Endodermal cell (in vitro differentiated cells): ENCODE measurements around the gene ATRN. TPM values are rescaled to one million over a fixed set of nuclear protein-coding genes. Genes with fewer than 3 reads are reported as not detected.
"Not testable (repeated sequence)": the region's sequence is repeated elsewhere in the genome, so short reads cannot be mapped to it uniquely, and the experiment has no call there.

Source experiments
- DNase-seq: peaks from one replicate; pipeline ENCODE4 v3.0.0-alpha.2; 2017
- H3K27ac ChIP-seq: 2 replicates; pipeline ENCODE4 v1.5.1; 2013; ENCODE audit warnings: mild to moderate bottlenecking, low read depth, low read length, moderate library complexity
- H3K27me3 ChIP-seq: 2 replicates; pipeline ENCODE4 v1.6.1; 2013; ENCODE audit warnings: mild to moderate bottlenecking, low read length, moderate library complexity; ENCODE audit not compliant: insufficient read depth, control insufficient read depth, poor library complexity, severe bottlenecking
- H3K36me3 ChIP-seq: 2 replicates; pipeline ENCODE4 v1.7.0; 2013; ENCODE audit warnings: mild to moderate bottlenecking, low read length, moderate library complexity; ENCODE audit not compliant: control insufficient read depth, insufficient read depth
- H3K4me1 ChIP-seq: one replicate; pipeline ENCODE4 v1.7.0; 2013; ENCODE audit warnings: low read length; ENCODE audit not compliant: control insufficient read depth, insufficient read depth
- H3K4me3 ChIP-seq: 2 replicates; pipeline ENCODE4 v1.5.1; 2013; ENCODE audit warnings: mild to moderate bottlenecking, low read length, moderate library complexity
- H3K9ac ChIP-seq: 2 replicates; pipeline ENCODE4 v1.6.1; 2013; ENCODE audit warnings: mild to moderate bottlenecking, low read length, moderate library complexity; ENCODE audit not compliant: poor library complexity, severe bottlenecking; ENCODE audit errors: extremely low read depth
- H3K9me3 ChIP-seq: 2 replicates; pipeline ENCODE4 v1.6.1; 2013; ENCODE audit warnings: mild to moderate bottlenecking, low read length, moderate library complexity; ENCODE audit not compliant: control insufficient read depth
- H3K27ac Mint-ChIP-seq: 2 replicates; pipeline ENCODE4 v1.8.0; 2020; ENCODE audit warnings: mixed read lengths
- H3K27me3 Mint-ChIP-seq: 2 replicates; pipeline ENCODE4 v1.8.0; 2021; ENCODE audit warnings: mild to moderate bottlenecking, mixed read lengths; ENCODE audit not compliant: insufficient read depth
- H3K36me3 Mint-ChIP-seq: 2 replicates; pipeline ENCODE4 v1.8.0; 2020; ENCODE audit warnings: low read depth, mixed read lengths
- H3K4me1 Mint-ChIP-seq: 2 replicates; pipeline ENCODE4 v1.8.0; 2020; ENCODE audit warnings: mixed read lengths
- H3K4me3 Mint-ChIP-seq: 2 replicates; pipeline ENCODE4 v1.8.0; 2020; ENCODE audit warnings: mild to moderate bottlenecking, moderate library complexity, mixed read lengths
- H3K9me3 Mint-ChIP-seq: 2 replicates; pipeline ENCODE4 v1.8.0; 2020; ENCODE audit warnings: mild to moderate bottlenecking, mixed read lengths
- WGBS, 2 experiments: methylation state at CpG; one replicate each; pipeline versions ENCODE4 v1.1.5 to v1.1.7; 2013; ENCODE audit warnings: missing lambda C conversion rate in 2 of 2, mixed read lengths in 1 of 2; ENCODE audit not compliant: insufficient coverage in 1 of 2, insufficient read length in 1 of 2; 5-methylcytosine and 5-hydroxymethylcytosine counted together
- total RNA-seq, 2 donors: library from RNA; stranded (reverse); fragmentation: NEBNext Ultra II Directional in 1 of 2; extraction: Animal tissue kit (Norgen Biotek cat#: 25700) in 1 of 2; gene quantifications; 2 replicates in 1 of 2; 3 replicates in 1 of 2; pipeline ENCODE4 v1.2.1, GENCODE V29; 2021
- TF ChIP-seq, protein P1 (sequence below): fragments of 200-600 bp; sonication (generic); conservative IDR thresholded peaks from 2 replicates; pipeline ENCODE4 v1.5.0; 2021; ENCODE audit warnings: antibody characterized with exemption, mild to moderate bottlenecking

Gene ATRN
- total RNA-seq, 2 donors from 2014 or later, result 27.4 to 31.2 TPM

DNA sequence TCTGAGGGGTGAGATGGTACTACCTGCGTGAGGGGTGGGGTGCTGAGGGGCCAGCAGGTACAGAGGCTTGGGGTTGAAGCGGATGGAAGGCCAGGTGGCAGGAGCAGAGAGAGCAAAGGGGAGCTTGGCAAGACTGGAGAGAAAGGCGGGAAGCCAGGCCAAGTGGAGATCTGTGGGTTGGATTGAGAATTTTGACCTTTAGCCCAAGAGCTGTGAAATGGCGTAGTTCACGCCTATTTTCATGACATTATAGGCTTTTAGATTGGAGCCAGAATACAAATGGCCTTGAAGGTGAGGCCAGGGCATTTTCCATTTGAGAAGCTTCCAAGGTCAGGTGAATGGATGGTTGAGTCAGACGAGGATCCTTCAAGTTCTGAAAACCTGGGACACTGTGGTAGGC, 2.5 kb downstream of the ATRN start:
- no peak for DNase-seq

DNA sequence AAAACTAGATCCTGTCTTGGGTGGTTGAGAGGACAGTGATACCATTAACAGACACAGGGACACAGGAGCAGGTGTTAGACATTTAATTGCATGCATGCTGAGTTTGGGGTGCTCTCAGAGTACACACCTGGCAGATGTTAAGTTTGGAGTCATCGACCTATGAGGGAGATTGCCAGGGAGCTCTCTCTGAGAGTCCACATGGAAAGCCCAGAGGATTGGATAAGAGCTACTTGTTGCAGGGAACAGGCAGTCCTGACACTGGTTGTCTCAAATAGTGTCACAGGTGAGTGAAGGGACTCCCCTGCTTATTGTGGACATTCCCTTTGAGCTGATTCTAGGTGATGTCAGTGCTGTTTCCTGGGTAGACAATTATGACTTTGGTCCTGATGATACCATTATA, 3.1 kb downstream of the ATRN start:
- H3K9me3 ChIP-seq, result no peaks in the 10 kb centered on the region
- H3K27ac ChIP-seq, result no peak overlapping the region
- Mint-ChIP-seq H3K27ac (no peak overlapping the region), H3K4me1 (peaks cover 23% of the 10 kb centered on the region), H3K9me3 (no peaks in the 10 kb centered on the region), H3K4me3 (no peak overlapping the region), H3K27me3 (peaks cover 25% of the 10 kb centered on the region), H3K36me3 (no peaks in the 10 kb centered on the region)
- no peak overlapping the region for H3K4me3 ChIP-seq
- TF ChIP-seq, protein P1, sequence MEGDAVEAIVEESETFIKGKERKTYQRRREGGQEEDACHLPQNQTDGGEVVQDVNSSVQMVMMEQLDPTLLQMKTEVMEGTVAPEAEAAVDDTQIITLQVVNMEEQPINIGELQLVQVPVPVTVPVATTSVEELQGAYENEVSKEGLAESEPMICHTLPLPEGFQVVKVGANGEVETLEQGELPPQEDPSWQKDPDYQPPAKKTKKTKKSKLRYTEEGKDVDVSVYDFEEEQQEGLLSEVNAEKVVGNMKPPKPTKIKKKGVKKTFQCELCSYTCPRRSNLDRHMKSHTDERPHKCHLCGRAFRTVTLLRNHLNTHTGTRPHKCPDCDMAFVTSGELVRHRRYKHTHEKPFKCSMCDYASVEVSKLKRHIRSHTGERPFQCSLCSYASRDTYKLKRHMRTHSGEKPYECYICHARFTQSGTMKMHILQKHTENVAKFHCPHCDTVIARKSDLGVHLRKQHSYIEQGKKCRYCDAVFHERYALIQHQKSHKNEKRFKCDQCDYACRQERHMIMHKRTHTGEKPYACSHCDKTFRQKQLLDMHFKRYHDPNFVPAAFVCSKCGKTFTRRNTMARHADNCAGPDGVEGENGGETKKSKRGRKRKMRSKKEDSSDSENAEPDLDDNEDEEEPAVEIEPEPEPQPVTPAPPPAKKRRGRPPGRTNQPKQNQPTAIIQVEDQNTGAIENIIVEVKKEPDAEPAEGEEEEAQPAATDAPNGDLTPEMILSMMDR, result no peak
- DNase-seq, result no peak
- H3K36me3 ChIP-seq, result no peaks in the 10 kb centered on the region
- WGBS, 2 experiments, result 95% methylated on average over 1 of the region's 1 CpG; no CpG with 5 or more reads in 1 of the 2 experiments
- H3K4me1 ChIP-seq, result no peaks in the 10 kb centered on the region
- no peaks in the 10 kb centered on the region for H3K27me3 ChIP-seq
- H3K9ac ChIP-seq, result no peak overlapping the region

More for the DNA sequence above, 2.5 kb downstream of the ATRN start:
- Histone ChIP-seq H3K4me3 (no peak overlapping the region), H3K9me3 (no peaks in the 10 kb centered on the region), H3K9ac (no peak overlapping the region), H3K36me3 (no peaks in the 10 kb centered on the region), H3K27ac (no peak overlapping the region), H3K4me1 (no peaks in the 10 kb centered on the region), H3K27me3 (no peaks in the 10 kb centered on the region)
- Mint-ChIP-seq H3K36me3 (no peaks in the 10 kb centered on the region), H3K4me1 (peaks cover 23% of the 10 kb centered on the region), H3K27ac (no peak overlapping the region), H3K9me3 (no peaks in the 10 kb centered on the region), H3K27me3 (peaks cover 31% of the 10 kb centered on the region), H3K4me3 (no peak overlapping the region)
- TF ChIP-seq, protein P1, result no peak
- 96 to 100% methylated on average over 5 to 6 of the region's 6 CpGs for WGBS, 2 experiments

DNA sequence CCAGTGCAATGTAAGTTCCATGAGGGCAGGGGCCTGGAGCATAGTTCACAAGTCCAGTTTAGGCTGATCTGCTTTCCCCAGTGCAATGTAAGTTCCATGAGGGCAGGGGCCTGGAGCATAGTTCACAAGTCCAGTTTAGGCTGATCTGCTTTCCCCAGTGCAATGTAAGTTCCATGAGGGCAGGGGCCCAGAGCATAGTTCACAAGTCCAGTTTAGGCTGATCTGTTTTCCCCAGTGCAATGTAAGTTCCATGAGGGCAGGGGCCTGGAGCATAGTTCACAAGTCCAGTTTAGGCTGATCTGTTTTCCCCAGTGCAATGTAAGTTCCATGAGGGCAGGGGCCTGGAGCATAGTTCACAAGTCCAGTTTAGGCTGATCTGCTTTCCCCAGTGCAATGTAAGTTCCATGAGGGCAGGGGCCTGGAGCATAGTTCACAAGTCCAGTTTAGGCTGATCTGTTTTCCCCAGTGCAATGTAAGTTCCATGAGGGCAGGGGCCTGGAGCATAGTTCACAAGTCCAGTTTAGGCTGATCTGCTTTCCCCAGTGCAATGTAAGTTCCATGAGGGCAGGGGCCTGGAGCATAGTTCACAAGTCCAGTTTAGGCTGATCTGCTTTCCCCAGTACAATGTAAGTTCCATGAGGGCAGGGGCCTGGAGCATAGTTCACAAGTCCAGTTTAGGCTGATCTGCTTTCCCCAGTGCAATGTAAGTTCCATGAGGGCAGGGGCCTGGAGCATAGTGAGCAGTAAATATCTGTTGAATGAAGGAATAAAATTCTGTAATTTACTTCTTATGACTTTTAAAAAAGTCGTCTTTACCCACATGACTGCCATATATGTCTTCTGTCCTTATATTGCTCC, 6.4 kb downstream of the ATRN start:
- H3K4me1 ChIP-seq, H3K9me3 Mint-ChIP-seq, H3K36me3 ChIP-seq, H3K27me3 Mint-ChIP-seq, DNase-seq, H3K27me3 ChIP-seq, H3K27ac Mint-ChIP-seq, H3K4me3 ChIP-seq, H3K27ac ChIP-seq, H3K4me3 Mint-ChIP-seq, H3K9me3 ChIP-seq, H3K9ac ChIP-seq, H3K36me3 Mint-ChIP-seq: not testable (repeated sequence)
- 91 to 92% methylated on average over 1 of the region's 1 CpG for WGBS, 2 experiments
- H3K4me1 Mint-ChIP-seq, result peaks cover 15% of the 10 kb centered on the region
